Activated CD4-positive, alpha-beta T cell treated with anti-CD3 and anti-CD28 coated beads, Interleukin-2, amount 10 ng/mL, durations not matched to agents 7 days and 5 days (primary cell): ENCODE measurements around the gene SECISBP2. TPM values are rescaled to one million over a fixed set of nuclear protein-coding genes. Genes with fewer than 3 reads are reported as not detected.
"Not testable (repeated sequence)": the region's sequence is repeated elsewhere in the genome, so short reads cannot be mapped to it uniquely, and the experiment has no call there.

Experiments
- CTCF ChIA-PET: fragments of 350-600 bp; sonication (Branson Sonifier 250); formaldehyde crosslinking; loops from one replicate; lab custom pipeline; 2021; ENCODE audit warnings: antibody characterized with exemption; lab: Charles Lee
- POLR2A ChIA-PET: fragments of 350-600 bp; sonication (Branson Sonifier 250); formaldehyde crosslinking; loops from one replicate; lab custom pipeline; 2021; ENCODE audit warnings: antibody characterized with exemption; lab: Charles Lee
- DNase-seq: peaks from one replicate; pipeline ENCODE4 v3.0.0-alpha.2; 2020
- H3K27ac Mint-ChIP-seq: one replicate; pipeline ENCODE4 v1.8.0; 2021; ENCODE audit warnings: mild to moderate bottlenecking, moderate library complexity, mixed read lengths
- H3K27me3 Mint-ChIP-seq: one replicate; pipeline ENCODE4 v1.8.0; 2021; ENCODE audit warnings: mixed read lengths
- H3K36me3 Mint-ChIP-seq: one replicate; pipeline ENCODE4 v1.8.0; 2021; ENCODE audit warnings: low read depth, mixed read lengths
- H3K4me1 Mint-ChIP-seq: one replicate; pipeline ENCODE4 v1.8.0; 2021; ENCODE audit warnings: mixed read lengths
- H3K4me3 Mint-ChIP-seq: one replicate; pipeline ENCODE4 v1.8.0; 2021; ENCODE audit warnings: mild to moderate bottlenecking, moderate library complexity, mixed read lengths
- H3K9me3 Mint-ChIP-seq: one replicate; pipeline ENCODE4 v1.8.0; 2021; ENCODE audit warnings: mixed read lengths
- total RNA-seq, 2 experiments: library from RNA; stranded (reverse); gene quantifications; one replicate each; pipeline ENCODE4 v1.2.3, GENCODE V29; 2021

The SECISBP2 gene
- total RNA-seq, 2 experiments from 2014 or later: 43.4 to 46.0 TPM

DNA sequence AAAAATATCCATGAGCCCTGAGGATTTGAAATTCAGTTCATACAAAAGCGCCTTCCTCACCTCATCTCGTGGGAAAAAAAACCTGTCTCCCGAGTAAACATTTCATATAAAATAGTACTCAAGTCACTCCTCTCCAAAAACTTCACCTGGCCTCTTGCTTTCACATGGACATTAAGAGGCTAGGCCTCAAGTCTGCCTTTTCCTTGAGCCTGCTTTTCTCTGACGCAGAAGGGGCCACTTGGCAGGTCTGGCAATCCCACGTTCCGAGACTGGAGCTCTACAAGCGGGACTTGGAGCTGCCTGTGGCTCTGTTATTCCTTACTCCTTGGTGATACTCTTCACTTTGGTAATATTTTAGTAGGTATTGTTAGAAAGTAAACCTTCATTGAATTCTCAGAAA lies 34.2 kb upstream of the SECISBP2 start:
- no peak overlapping the region for H3K4me3 Mint-ChIP-seq
- no peak overlapping the region for H3K27ac Mint-ChIP-seq
- no peaks in the 10 kb centered on the region for H3K9me3 Mint-ChIP-seq
- no peak for DNase-seq
- H3K27me3 Mint-ChIP-seq: peaks cover 5% of the 10 kb centered on the region
- H3K36me3 Mint-ChIP-seq: no peaks in the 10 kb centered on the region
- CTCF ChIA-PET: no interaction called here
- POLR2A ChIA-PET: no interaction called here
- peaks cover 9% of the 10 kb centered on the region for H3K4me1 Mint-ChIP-seq

DNA sequence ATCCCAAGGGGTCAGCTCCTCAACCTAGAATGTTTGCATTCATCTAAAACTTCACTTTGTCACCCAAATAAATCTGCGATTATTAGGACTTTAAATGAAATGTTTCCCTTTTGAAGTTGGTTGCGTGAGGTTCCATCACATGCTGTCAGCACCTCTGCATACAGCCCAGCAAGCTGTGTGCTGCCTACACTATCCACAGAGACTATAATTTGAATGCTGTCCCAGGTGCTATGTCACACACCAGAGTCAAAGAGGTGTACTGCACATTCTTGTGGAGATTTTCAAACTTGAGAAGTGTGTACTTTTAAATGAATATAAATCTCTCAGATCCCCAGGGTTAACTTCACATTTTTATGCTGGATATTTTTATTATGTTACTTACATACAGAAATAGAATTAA lies 26.6 kb upstream of the SECISBP2 start:
- no peaks in the 10 kb centered on the region for H3K36me3 Mint-ChIP-seq
- no peak overlapping the region for H3K27ac Mint-ChIP-seq
- H3K27me3 Mint-ChIP-seq: peaks cover 23% of the 10 kb centered on the region
- H3K9me3 Mint-ChIP-seq: peaks cover 8% of the 10 kb centered on the region
- CTCF ChIA-PET: no interaction called here
- POLR2A ChIA-PET: no interaction called here
- no peaks in the 10 kb centered on the region for H3K4me1 Mint-ChIP-seq
- DNase-seq: no peak
- no peak overlapping the region for H3K4me3 Mint-ChIP-seq

DNA sequence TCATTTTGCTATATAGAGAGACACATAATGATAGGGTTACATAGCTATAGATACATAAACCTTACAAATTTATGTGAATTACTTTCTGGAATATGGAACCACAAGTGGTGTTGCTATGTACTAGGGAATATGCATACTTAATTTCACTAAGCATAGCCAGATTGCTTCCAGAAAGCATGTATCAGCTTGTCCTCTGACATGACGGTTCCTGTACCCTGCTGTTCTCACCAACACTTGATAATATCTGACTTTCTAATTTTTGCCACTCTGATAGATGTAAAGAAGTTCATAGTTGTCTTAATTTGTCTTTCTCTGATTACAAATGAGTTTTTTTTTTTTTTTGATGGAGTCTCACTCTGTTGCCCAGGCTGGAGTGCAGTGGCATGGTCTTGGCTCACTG lies 25.3 kb upstream of the SECISBP2 start:
- Mint-ChIP-seq H3K4me1 (no peaks in the 10 kb centered on the region), H3K4me3 (no peak overlapping the region), H3K36me3 (no peaks in the 10 kb centered on the region), H3K27ac (no peak overlapping the region), H3K27me3 (peaks cover 23% of the 10 kb centered on the region), H3K9me3 (peaks cover 8% of the 10 kb centered on the region)
- ChIA-PET CTCF (interaction anchor here (0.6 to 1.2 kb wide), 4 partner anchors 13 to 301 kb away, joined by 3 to 4 read pairs (median 3); no protein-coding TSS in a partner anchor), POLR2A (no interaction called here)
- DNase-seq: no peak

- CTCF ChIA-PET: interaction anchor here (1.2 kb wide), 1 partner anchor 10 kb away, joined by 3 read pairs; no protein-coding TSS in a partner anchor
Observed at GRCh38 chr9:89295400-89295799, 22.9 kb upstream of the SECISBP2 start.

GRCh38 chr9:89301996-89302395 lies 16.3 kb upstream of the SECISBP2 start:
- POLR2A ChIA-PET, CTCF ChIA-PET, H3K36me3 Mint-ChIP-seq, H3K4me1 Mint-ChIP-seq, DNase-seq, H3K27ac Mint-ChIP-seq, H3K9me3 Mint-ChIP-seq, H3K27me3 Mint-ChIP-seq, H3K4me3 Mint-ChIP-seq: not testable (repeated sequence)

More at GRCh38 chr9:89295400-89295799, 22.9 kb upstream of the SECISBP2 start:
- no peak overlapping the region for H3K27ac Mint-ChIP-seq
- H3K9me3 Mint-ChIP-seq: peaks cover 8% of the 10 kb centered on the region
- POLR2A ChIA-PET: no interaction called here
- peaks cover 22% of the 10 kb centered on the region for H3K27me3 Mint-ChIP-seq
- no peaks in the 10 kb centered on the region for H3K4me1 Mint-ChIP-seq
- no peaks in the 10 kb centered on the region for H3K36me3 Mint-ChIP-seq
- H3K4me3 Mint-ChIP-seq: no peak overlapping the region
- DNase-seq: no peak

DNA sequence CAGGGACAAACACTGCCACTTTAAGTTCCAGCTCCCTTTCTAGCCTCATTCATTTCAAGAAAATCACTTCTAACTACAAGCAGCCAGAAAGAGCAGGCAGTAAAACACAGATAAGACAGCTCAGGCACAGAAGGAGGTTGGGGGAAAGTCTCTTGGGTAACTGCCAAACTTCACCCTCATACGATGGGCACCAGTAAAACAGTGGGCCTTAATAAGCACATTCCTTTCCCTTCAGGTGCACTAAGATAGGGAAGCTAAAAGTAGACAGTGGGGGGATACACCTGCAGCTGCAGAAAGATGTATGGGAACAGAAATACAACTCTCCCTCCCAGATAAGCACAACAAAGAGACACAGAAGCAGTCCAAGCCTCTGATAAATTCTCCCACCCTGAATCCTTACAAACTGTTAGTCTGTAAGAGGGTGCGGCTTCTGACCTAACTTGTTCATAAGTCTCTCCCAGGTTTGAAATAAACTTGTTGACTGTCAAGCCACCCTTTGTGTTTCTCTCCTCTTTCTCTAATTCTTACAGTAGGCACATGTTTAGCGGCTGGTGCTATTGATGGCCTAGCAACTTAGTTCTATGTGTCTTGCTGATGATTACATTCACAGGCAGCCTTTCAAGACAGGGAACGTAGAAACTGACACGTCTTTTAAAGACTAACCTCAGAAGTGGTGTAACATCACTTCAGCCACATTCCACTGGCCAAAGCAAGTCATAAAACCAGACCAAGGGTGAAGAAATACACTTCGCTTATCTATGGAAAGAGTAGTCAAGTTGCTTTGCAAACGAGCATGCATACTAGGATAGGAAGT lies 14.1 kb upstream of the SECISBP2 start:
- H3K9me3 Mint-ChIP-seq: no peaks in the 10 kb centered on the region
- no peak overlapping the region for H3K27ac Mint-ChIP-seq
- H3K36me3 Mint-ChIP-seq: peaks cover 12% of the 10 kb centered on the region
- H3K4me3 Mint-ChIP-seq: no peak overlapping the region
- POLR2A ChIA-PET: no interaction called here
- no peak for DNase-seq
- CTCF ChIA-PET: no interaction called here
- no peaks in the 10 kb centered on the region for H3K27me3 Mint-ChIP-seq
- peaks cover 7% of the 10 kb centered on the region for H3K4me1 Mint-ChIP-seq

GRCh38 chr9:89304834-89305188 lies 13.5 kb upstream of the SECISBP2 start:
- H3K27ac Mint-ChIP-seq: no peak overlapping the region
- ChIA-PET CTCF (no interaction called here), POLR2A (no interaction called here)
- no peaks in the 10 kb centered on the region for H3K9me3 Mint-ChIP-seq
- peaks cover 13% of the 10 kb centered on the region for H3K36me3 Mint-ChIP-seq
- DNase-seq: no peak
- no peaks in the 10 kb centered on the region for H3K27me3 Mint-ChIP-seq
- H3K4me1 Mint-ChIP-seq: peaks cover 12% of the 10 kb centered on the region
- H3K4me3 Mint-ChIP-seq: no peak overlapping the region

DNA sequence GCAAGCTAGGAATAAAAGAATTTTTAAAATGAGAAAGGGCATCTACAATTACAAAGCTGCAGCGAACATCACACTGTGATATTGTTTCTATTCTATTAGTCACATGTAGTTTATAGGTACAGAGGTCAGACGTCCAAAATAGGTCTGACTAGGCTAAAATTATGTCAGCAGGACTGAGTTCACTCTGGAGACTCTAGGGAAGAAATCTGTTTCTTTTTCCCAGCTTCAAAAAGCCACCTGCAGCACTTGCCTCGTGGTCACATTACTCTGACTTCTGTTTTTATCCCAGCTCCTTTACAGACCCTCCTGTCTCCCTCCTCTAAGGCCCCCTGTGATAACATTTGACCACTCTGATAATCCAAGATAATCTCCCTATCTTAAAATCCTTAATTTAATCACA lies 12.4 kb upstream of the SECISBP2 start:
- Mint-ChIP-seq H3K36me3 (peaks cover 17% of the 10 kb centered on the region), H3K27me3 (no peaks in the 10 kb centered on the region), H3K27ac (no peak overlapping the region), H3K4me1 (peaks cover 15% of the 10 kb centered on the region), H3K4me3 (no peak overlapping the region), H3K9me3 (no peaks in the 10 kb centered on the region)
- DNase-seq: no peak
- POLR2A ChIA-PET: no interaction called here
- CTCF ChIA-PET: interaction anchor here (0.8 to 1.0 kb wide), 3 partner anchors 10 to 13 kb away, joined by 3 to 4 read pairs (median 3); partner anchors contain the start of gene SECISBP2

GRCh38 chr9:89309166-89309565 lies 9.1 kb upstream of the SECISBP2 start:
- Mint-ChIP-seq H3K27ac (peak overlapping the region; percentile 99), H3K9me3 (no peaks in the 10 kb centered on the region), H3K4me3 (peak overlapping the region; percentile 94), H3K27me3 (no peaks in the 10 kb centered on the region), H3K36me3 (peaks cover 36% of the 10 kb centered on the region), H3K4me1 (peaks cover 30% of the 10 kb centered on the region)
- ChIA-PET POLR2A (interaction anchor here (0.7 kb wide), 1 partner anchor 19 kb away, joined by 3 read pairs; no protein-coding TSS in a partner anchor), CTCF (no interaction called here)
- no peak for DNase-seq

DNA sequence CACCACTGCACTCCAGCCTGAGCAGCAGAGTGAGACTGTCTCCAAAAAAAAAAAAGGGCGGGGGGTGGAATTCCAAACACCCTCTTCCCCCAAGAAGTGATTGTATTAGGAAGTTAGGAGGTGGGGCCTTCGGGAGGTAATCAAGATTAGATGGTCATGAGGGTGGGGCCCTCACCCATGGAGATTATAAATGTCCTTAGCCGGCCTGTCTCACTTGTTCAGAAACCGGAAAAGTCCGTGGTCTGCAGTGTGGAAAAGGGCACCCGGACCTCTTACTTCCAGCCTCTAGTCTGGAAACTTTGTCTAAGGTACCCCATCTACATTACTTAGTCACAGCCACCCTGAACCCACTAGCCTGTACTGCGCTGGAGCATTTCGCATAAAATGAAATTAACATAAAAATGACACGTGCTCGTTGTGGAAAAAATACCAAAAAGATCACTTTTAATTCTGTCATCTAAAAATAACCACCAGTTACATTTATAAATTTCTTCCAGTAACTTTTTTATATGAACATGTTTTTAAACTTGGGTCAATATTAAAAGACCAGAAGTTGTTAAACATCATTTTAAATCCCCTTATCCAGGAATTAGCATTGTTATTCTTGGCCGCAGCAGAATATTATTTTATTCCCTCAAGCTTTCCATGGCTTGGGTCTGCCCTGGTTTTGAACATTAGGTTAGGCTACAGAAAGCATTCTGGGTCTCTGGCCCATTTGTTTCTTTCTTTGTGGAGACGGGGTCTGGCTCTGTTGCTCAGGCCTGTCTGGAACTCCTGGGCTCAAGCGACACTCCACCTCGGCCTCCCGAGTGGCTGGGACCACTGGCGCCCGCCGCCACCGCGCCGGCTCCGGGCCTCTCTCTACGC lies 8.5 kb upstream of the SECISBP2 start:
- no peak for DNase-seq
- H3K9me3 Mint-ChIP-seq: no peaks in the 10 kb centered on the region
- no peaks in the 10 kb centered on the region for H3K27me3 Mint-ChIP-seq
- POLR2A ChIA-PET: interaction anchor here (0.6 to 0.7 kb wide), 2 partner anchors 19 to 256 kb away, joined by 3 to 6 read pairs; no protein-coding TSS in a partner anchor
- peak overlapping the region; percentile 94 for H3K4me3 Mint-ChIP-seq
- H3K27ac Mint-ChIP-seq: peak overlapping the region; percentile 99
- H3K4me1 Mint-ChIP-seq: peaks cover 37% of the 10 kb centered on the region
- CTCF ChIA-PET: interaction anchor here (1.0 kb wide), 1 partner anchor 83 kb away, joined by 3 read pairs; no protein-coding TSS in a partner anchor
- H3K36me3 Mint-ChIP-seq: peaks cover 42% of the 10 kb centered on the region

DNA sequence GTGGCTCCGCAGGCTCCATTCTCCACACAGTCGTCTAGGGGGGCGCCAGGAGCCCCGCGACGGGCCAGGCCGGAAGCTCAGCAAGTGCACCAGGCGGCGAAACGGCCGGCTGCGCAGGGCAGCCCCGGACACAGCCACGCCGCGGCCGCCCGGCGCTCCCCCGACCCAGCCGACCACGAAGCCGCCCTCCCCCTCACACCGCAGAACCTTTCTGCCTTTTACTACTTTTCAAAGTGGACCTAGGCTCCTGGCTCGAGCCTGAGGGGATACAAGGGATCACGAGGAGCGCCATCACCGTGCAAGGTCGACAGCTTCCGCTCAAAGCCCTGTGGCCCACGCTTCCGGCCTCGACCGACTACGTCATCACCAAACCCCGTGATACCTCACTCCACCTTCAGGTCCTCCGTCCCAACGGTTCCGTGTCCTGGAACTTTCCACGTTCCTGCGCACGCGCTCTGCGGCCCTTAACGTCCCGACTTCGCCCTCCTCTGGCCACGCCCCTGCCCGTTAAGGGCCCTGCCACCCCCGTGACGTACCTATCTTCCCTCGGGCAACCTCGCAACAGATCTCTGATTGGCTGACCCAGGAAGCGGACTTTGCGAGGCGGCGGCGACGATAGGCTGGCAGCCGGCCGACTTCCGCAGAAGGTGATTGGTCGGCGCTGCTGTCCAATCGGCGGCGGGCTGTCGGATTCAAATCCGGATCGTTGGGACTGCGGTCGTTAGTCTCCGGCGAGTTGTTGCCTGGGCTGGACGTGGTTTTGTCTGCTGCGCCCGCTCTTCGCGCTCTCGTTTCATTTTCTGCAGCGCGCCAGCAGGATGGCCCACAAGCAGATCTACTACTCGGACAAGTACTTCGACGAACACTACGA lies 7.6 kb upstream of the SECISBP2 start, which contains the start of gene CKS2:
CKS2 (plus strand) TSS at position 721 of the 871 bp plus-strand sequence; CDS start at position 819, 98 bp downstream.
- ChIA-PET POLR2A (interaction anchor here (0.6 kb wide), 1 partner anchor 255 kb away, joined by 6 read pairs; no protein-coding TSS in a partner anchor), CTCF (interaction anchor here (1.0 kb wide), 1 partner anchor 82 kb away, joined by 3 read pairs; no protein-coding TSS in a partner anchor)
- Mint-ChIP-seq H3K4me3 (peak within 1 kb of the TSS; percentile 94), H3K27ac (peak within 1 kb of the TSS; percentile 99), H3K9me3 (no peaks in the 10 kb centered on the region), H3K4me1 (peaks cover 41% of the 10 kb centered on the region), H3K36me3 (peaks cover 47% of the 10 kb centered on the region), H3K27me3 (no peaks in the 10 kb centered on the region)
- peak; percentile 100 for DNase-seq
